ENCODE results near the gene PRPF19. TPM values are rescaled to one million over a fixed set of nuclear protein-coding genes. Genes with fewer than 3 reads are reported as not detected.
"Not testable (repeated sequence)": the region's sequence is repeated elsewhere in the genome, so short reads cannot be mapped to it uniquely, and the experiment has no call there.

Gene PRPF19
- polyA plus RNA-seq, 1 of the 3 experiments (the other 2 are of a cell fraction), result 58.9 TPM

GRCh38 chr11:60910711-60911380, 4.5 kb upstream of the PRPF19 start:
- Histone ChIP-seq H3F3A (replicated peaks; ENCODE audit: insufficient read depth) (no peaks in the 10 kb centered on the region), H3K36me3 (replicated peaks in 1 of 2; ENCODE audit: control insufficient read depth in 1 of 2, insufficient read depth in 2 of 2, low read length in 1 of 2) (no peaks in the 10 kb centered on the region), H3K27ac (ENCODE audit: low read depth in 2 of 2, low read length in 1 of 2) (no peak overlapping the region), H3K9me3 (no peaks in the 10 kb centered on the region), H3K79me2 (ENCODE audit: insufficient read depth) (peaks cover 11% of the 10 kb centered on the region), H4K20me1 (ENCODE audit: insufficient read depth) (no peaks in the 10 kb centered on the region; the same call in 1 of the 2 replicates), H3K9me2 (no peaks in the 10 kb centered on the region), H3K27me3 (ENCODE audit: insufficient read depth) (no peaks in the 10 kb centered on the region; the same call in 1 of the 2 replicates), H3K4me3 (ENCODE audit: low read depth in 2 of 2, low read length in 1 of 2) (no peak overlapping the region), H2AFZ (ENCODE audit: low read depth) (no peak overlapping the region), H3K4me1 (ENCODE audit: control insufficient read depth in 1 of 2, insufficient read depth in 2 of 2, low read depth in 1 of 2, low read length in 1 of 2) (peaks cover 6 to 17% of the 10 kb centered on the region in 2 experiments; a peak in 1 of 4 replicates), H3K9ac (no peak overlapping the region), H3K4me2 (no peak overlapping the region)
- WGBS (ENCODE audit: low lambda C conversion rate), result 27% methylated on average over 5 of the region's 5 CpGs
- ChIA-PET POLR2A (no interaction called here), CTCF (interaction anchor here (0.8 kb wide), 1 partner anchor 13 kb away, joined by 3 read pairs; the partner anchor contains the start of gene TMEM132A)
- DNase-seq, result no peak
- no peak for TF ChIP-seq TAF1 (IDR thresholded peaks at IDR 0.05; ENCODE audit: borderline replicate concordance, low read depth, low read length)
- TF ChIP-seq, protein P1, sequence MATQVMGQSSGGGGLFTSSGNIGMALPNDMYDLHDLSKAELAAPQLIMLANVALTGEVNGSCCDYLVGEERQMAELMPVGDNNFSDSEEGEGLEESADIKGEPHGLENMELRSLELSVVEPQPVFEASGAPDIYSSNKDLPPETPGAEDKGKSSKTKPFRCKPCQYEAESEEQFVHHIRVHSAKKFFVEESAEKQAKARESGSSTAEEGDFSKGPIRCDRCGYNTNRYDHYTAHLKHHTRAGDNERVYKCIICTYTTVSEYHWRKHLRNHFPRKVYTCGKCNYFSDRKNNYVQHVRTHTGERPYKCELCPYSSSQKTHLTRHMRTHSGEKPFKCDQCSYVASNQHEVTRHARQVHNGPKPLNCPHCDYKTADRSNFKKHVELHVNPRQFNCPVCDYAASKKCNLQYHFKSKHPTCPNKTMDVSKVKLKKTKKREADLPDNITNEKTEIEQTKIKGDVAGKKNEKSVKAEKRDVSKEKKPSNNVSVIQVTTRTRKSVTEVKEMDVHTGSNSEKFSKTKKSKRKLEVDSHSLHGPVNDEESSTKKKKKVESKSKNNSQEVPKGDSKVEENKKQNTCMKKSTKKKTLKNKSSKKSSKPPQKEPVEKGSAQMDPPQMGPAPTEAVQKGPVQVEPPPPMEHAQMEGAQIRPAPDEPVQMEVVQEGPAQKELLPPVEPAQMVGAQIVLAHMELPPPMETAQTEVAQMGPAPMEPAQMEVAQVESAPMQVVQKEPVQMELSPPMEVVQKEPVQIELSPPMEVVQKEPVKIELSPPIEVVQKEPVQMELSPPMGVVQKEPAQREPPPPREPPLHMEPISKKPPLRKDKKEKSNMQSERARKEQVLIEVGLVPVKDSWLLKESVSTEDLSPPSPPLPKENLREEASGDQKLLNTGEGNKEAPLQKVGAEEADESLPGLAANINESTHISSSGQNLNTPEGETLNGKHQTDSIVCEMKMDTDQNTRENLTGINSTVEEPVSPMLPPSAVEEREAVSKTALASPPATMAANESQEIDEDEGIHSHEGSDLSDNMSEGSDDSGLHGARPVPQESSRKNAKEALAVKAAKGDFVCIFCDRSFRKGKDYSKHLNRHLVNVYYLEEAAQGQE (IDR thresholded peaks at IDR 0.05; ENCODE audit: low read depth, low read length), result no peak
- TF ChIP-seq, protein P2, sequence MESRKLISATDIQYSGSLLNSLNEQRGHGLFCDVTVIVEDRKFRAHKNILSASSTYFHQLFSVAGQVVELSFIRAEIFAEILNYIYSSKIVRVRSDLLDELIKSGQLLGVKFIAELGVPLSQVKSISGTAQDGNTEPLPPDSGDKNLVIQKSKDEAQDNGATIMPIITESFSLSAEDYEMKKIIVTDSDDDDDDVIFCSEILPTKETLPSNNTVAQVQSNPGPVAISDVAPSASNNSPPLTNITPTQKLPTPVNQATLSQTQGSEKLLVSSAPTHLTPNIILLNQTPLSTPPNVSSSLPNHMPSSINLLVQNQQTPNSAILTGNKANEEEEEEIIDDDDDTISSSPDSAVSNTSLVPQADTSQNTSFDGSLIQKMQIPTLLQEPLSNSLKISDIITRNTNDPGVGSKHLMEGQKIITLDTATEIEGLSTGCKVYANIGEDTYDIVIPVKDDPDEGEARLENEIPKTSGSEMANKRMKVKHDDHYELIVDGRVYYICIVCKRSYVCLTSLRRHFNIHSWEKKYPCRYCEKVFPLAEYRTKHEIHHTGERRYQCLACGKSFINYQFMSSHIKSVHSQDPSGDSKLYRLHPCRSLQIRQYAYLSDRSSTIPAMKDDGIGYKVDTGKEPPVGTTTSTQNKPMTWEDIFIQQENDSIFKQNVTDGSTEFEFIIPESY (IDR thresholded peaks at IDR 0.05; ENCODE audit: borderline replicate concordance, low read depth), result no peak
- TF ChIP-seq NRF1 (IDR thresholded peaks at IDR 0.05; ENCODE audit: low read depth, low read length), result no peak
- no peak for TF ChIP-seq RAD21 (IDR thresholded peaks at IDR 0.05; ENCODE audit: low read length)
- TF ChIP-seq EP300 (IDR thresholded peaks at IDR 0.05; ENCODE audit: borderline replicate concordance in 1 of 2, low read depth in 1 of 2, low read length in 1 of 2), result no peak
- no peak for TF ChIP-seq FOSL2 (IDR thresholded peaks at IDR 0.05; ENCODE audit: borderline replicate concordance, low read depth)

GRCh38 chr11:60910281-60910687, 3.9 kb upstream of the PRPF19 start:
- POLR2A ChIA-PET, result no interaction called here
- no peak for TF ChIP-seq TEAD4 (IDR thresholded peaks at IDR 0.05; ENCODE audit: borderline replicate concordance, insufficient read depth)
- no peak for TF ChIP-seq FOXJ3 (CRISPR knock-in tag; IDR thresholded peaks at IDR 0.05)
- no peak for TF ChIP-seq RXRA (IDR thresholded peaks at IDR 0.05; ENCODE audit: borderline replicate concordance, low read depth)
- no peak for TF ChIP-seq JUND (IDR thresholded peaks at IDR 0.05)

DNA sequence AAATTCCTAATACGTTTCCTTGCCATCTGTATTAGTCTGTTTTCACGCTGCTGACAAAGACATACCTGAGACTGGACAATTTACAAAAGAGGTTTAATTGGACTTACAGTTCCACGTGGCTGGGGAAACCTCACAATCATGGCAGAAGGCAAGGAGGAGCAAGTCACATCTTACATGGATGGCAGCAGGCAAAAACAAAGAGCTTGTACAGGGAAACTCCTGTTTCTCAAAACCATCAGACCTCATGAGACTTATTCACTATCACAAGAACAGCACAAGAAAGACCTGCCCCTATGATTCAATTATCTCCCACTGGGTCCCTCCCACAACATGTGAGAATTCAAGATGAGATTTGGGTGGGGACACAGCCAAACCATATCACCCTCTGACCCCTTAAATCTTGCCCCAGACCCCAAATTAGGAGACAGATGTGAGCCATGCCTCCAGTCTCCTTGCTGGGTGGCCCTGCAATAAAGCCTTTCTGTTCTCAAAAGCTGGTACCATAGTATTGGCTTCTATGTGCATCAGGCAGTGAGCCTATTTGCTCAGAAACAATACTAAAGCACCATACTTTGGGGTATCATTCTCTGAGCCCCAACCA, 3.4 kb upstream of the PRPF19 start:
- H3K9me3 ChIP-seq; H3K27ac ChIP-seq (ENCODE audit: low read depth in 2 of 2, low read length in 1 of 2); H4K20me1 ChIP-seq (ENCODE audit: insufficient read depth); H3K27me3 ChIP-seq (ENCODE audit: insufficient read depth); H3F3A ChIP-seq (replicated peaks; ENCODE audit: insufficient read depth); H3K4me3 ChIP-seq (ENCODE audit: low read depth in 2 of 2, low read length in 1 of 2); H3K36me3 ChIP-seq (replicated peaks in 1 of 2; ENCODE audit: control insufficient read depth in 1 of 2, insufficient read depth in 2 of 2, low read length in 1 of 2); H3K9ac ChIP-seq; POLR2A ChIA-PET; H2AFZ ChIP-seq (ENCODE audit: low read depth); H3K4me2 ChIP-seq; DNase-seq; CTCF ChIA-PET; H3K9me2 ChIP-seq: not testable (repeated sequence)
- Histone ChIP-seq H3K4me1 (ENCODE audit: control insufficient read depth in 1 of 2, insufficient read depth in 2 of 2, low read depth in 1 of 2, low read length in 1 of 2) (peaks cover 2 to 14% of the 10 kb centered on the region in 2 experiments; a peak in 2 of 4 replicates), H3K79me2 (ENCODE audit: insufficient read depth) (peaks cover 14% of the 10 kb centered on the region)
- WGBS (ENCODE audit: low lambda C conversion rate), result 4% methylated on average over 3 of the region's 3 CpGs

More at GRCh38 chr11:60910281-60910687, 3.9 kb upstream of the PRPF19 start:
- Histone ChIP-seq H3K27me3 (ENCODE audit: insufficient read depth) (no peaks in the 10 kb centered on the region; the same call in 1 of the 2 replicates), H3K9ac (no peak overlapping the region), H3K36me3 (replicated peaks in 1 of 2; ENCODE audit: control insufficient read depth in 1 of 2, insufficient read depth in 2 of 2, low read length in 1 of 2) (no peaks in the 10 kb centered on the region), H3K9me2 (no peaks in the 10 kb centered on the region), H3K27ac (ENCODE audit: low read depth in 2 of 2, low read length in 1 of 2) (no peak overlapping the region), H3K79me2 (ENCODE audit: insufficient read depth) (peaks cover 14% of the 10 kb centered on the region), H3K9me3 (no peaks in the 10 kb centered on the region), H3K4me3 (ENCODE audit: low read depth in 2 of 2, low read length in 1 of 2) (no peak overlapping the region), H2AFZ (ENCODE audit: low read depth) (no peak overlapping the region), H4K20me1 (ENCODE audit: insufficient read depth) (no peaks in the 10 kb centered on the region), H3K4me2 (no peak overlapping the region), H3F3A (replicated peaks; ENCODE audit: insufficient read depth) (no peaks in the 10 kb centered on the region), H3K4me1 (ENCODE audit: control insufficient read depth in 1 of 2, insufficient read depth in 2 of 2, low read depth in 1 of 2, low read length in 1 of 2) (peaks cover 2 to 14% of the 10 kb centered on the region in 2 experiments; a peak in 2 of 4 replicates)
- CTCF ChIA-PET, result no interaction called here
- 52% methylated on average over 3 of the region's 3 CpGs for WGBS (ENCODE audit: low lambda C conversion rate)
- DNase-seq, result no peak
